22Rv1 (cell line): ENCODE results near the gene PLIN3.
A peak's percentile ranks its signal among the peaks of the same experiment; 100 is the strongest.
"Not testable (repeated sequence)": the region's sequence is repeated elsewhere in the genome, so short reads cannot be mapped to it uniquely, and the experiment has no call there.

Source experiments
- H3K27ac ChIP-seq: fragments of 450-650 bp; 2 replicates; pipeline ENCODE4 v1.5.1; 2017
- CTCF ChIP-seq: fragments of 450-650 bp; IDR thresholded peaks from 2 replicates; pipeline ENCODE4 v1.5.1; 2017; ENCODE audit warnings: mild to moderate bottlenecking
- ZFX ChIP-seq: fragments of 450-650 bp; IDR thresholded peaks from 2 replicates; pipeline ENCODE4 v1.6.1; 2017; ENCODE audit warnings: antibody characterized with exemption, borderline replicate concordance

PLIN3 gene

DNA sequence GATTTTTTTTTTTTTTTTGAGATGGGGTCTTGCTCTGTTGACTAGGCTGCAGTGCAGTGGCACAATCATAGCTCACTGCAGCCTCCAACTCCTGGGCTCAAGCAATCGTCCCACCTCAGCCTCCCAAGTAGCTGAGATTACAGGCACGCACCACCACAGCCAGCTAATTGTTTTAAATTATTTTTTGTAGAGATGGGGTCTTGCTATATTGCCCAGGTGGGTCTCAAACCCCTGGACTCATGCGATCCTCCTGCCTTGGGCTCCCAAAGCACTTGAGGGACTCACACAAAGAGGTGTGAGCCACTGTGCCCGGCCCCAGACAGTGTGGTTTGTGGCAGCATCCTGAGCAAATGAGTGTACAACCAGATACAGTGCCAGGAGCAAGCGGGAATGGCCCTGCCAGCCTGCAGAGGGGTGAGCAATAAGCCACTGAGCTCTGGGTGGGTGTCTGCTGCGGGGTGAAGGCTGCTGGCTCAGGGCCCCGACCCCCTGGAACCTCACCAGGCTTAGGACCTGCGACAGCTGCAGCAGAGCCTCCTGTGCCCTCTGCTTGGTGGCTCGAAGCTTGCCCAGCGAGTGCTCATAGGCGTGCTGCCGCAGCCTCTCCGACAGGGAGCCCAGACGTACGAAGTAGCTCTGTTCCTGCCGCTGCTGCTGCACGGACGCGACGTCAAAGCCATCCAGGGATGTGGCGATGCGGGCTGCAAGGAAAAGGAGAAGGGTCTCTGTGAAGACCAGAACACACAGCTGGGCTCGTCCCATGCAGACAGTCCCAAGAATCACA lies 20.1 kb downstream of the PLIN3 start:
- H3K27ac ChIP-seq, result no peak overlapping the region
- TF ChIP-seq CTCF (no peak), ZFX (no peak)

DNA sequence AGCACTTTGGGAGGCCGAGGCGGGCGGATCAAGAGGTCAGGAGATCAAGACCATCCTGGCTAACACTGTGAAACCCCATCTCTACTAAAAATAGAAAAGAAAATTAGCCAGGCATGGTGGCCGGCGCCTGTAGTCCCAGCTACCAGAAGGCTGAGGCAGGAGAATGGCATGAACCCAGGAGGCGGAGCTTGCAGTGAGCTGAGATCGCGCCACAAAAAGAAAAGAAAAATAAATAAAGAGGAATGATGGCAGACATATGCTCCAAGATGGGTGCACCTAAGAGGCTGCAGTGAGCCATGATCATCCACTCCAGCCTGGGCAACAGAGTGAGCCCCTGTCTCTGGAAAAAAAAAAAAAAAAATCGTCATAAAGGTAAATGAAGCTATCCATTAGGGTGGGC lies 21.5 kb downstream of the PLIN3 start:
- H3K27ac ChIP-seq, result not testable (repeated sequence)

GRCh38 chr19:4844348-4845179 lies 22.9 kb downstream of the PLIN3 start:
- H3K27ac ChIP-seq, result no peak overlapping the region
- TF ChIP-seq CTCF (no peak), ZFX (no peak)

- no peak overlapping the region for H3K27ac ChIP-seq
- TF ChIP-seq ZFX (no peak), CTCF (no peak)
Measured at GRCh38 chr19:4843647-4843965, 23.9 kb downstream of the PLIN3 start.

DNA sequence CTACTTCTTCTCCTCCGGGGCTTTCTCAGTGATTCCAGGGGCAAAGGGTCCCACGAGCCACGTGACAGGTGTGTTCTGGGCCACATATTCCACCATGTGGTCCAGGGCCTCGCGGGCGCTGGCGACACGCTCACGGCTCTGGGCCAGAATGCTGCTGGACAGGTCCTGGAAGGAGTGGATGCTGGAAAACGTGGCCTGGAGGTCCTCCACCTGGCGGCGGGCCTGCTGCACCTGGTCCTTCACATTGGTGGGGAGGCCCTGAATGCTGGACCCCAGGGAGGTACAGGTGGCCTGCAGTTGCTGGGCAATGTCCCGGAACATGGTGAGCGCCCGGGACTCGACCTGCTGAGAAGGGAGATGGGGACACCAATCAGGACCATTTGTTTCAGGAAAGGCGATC lies 28.3 kb downstream of the PLIN3 start:
- no peak overlapping the region for H3K27ac ChIP-seq
- TF ChIP-seq ZFX, result no peak

DNA sequence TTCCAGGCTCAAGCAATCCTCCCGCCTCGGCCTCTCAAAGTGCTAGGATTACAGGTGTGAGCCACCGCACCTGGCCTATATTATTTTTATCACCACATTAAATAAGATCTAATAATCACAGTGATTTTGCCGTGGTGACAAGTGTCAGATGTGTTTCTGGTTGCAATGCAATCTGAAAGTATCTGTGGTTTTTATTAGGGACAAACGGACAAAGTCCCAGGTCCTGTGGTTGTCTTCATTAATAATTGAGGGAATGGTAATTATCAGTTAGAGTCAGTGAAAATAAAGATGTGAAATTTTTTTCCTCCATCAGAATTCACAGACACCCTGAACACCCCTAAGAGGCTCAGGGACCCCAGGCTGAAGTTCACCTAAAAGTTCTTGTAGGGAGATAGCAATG lies 34.7 kb downstream of the PLIN3 start:
- TF ChIP-seq ZFX (no peak), CTCF (no peak)
- H3K27ac ChIP-seq, result no peak overlapping the region

DNA sequence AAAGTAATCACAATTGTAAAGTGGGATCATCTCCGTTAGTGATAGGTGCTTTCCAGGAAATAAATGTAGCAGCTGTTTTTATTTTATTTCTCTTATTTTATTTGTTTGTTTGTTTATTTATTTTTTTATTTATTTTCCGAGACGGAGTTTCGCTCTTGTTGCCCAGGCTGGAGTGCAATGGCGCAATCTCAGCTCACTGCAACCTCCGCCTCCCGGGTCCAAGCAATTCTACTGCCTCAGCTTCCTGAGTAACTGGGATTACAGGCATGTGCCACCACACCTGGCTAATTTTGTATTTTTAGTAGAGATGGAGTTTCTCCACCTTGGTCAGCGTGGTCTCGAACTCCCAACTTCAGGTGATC lies 35.5 kb downstream of the PLIN3 start:
- H3K27ac ChIP-seq, result peak overlapping the region; percentile 63

DNA sequence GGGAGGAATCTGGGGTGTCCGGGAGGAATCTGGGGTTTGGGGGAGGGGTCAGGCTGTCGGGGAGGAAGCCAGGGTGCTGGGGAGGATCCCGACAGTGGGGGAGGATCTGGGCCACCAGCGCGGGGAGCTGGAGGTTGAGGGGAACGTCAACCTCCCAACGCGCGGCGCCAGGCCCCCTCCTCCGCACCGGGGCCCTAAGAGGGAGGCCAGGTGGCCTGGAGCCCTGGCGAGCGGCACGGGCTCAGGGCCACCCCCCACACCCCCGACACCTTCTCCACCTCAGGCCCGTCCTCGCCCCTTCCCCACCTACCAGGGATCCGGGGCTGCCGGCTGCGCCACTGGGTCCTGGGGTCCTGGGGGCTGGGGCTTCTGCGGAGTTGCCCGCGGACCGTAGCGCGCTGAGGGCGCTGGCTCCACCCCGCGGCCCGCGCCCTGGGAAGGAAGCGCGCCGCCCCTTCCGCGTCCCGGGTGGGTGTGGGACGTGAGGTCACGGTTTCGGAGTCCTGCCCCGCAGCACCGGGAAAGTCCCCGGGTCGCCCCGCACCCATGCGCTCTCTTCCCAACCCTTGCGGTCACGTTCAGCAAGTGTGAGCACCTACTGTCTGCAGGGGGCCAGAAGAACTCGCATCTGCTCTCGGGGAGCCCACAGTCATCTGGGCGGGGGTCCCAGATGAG lies 36.0 kb downstream of the PLIN3 start, which contains the start of gene TICAM1:
Gene TICAM1, minus strand, starts transcription at position 409 of the 675 bp plus-strand sequence. CDS start 13,335 bp downstream, outside the sequence.
- peak within 1 kb of the TSS; percentile 63 for H3K27ac ChIP-seq
- TF ChIP-seq ZFX (no peak), CTCF (peak; percentile 18; the same call in 1 of the 2 replicates)
